Measurements from ENCODE around the gene SRGAP2C. TPM values are rescaled to one million over a fixed set of nuclear protein-coding genes. Genes with fewer than 3 reads are reported as not detected.
A peak's percentile ranks its signal among the peaks of the same experiment; 100 is the strongest.
"Not testable (repeated sequence)": the region's sequence is repeated elsewhere in the genome, so short reads cannot be mapped to it uniquely, and the experiment has no call there.

Gene SRGAP2C
- total RNA-seq, 2 experiments from 2014 or later, result 26.3 to 31.0 TPM

DNA sequence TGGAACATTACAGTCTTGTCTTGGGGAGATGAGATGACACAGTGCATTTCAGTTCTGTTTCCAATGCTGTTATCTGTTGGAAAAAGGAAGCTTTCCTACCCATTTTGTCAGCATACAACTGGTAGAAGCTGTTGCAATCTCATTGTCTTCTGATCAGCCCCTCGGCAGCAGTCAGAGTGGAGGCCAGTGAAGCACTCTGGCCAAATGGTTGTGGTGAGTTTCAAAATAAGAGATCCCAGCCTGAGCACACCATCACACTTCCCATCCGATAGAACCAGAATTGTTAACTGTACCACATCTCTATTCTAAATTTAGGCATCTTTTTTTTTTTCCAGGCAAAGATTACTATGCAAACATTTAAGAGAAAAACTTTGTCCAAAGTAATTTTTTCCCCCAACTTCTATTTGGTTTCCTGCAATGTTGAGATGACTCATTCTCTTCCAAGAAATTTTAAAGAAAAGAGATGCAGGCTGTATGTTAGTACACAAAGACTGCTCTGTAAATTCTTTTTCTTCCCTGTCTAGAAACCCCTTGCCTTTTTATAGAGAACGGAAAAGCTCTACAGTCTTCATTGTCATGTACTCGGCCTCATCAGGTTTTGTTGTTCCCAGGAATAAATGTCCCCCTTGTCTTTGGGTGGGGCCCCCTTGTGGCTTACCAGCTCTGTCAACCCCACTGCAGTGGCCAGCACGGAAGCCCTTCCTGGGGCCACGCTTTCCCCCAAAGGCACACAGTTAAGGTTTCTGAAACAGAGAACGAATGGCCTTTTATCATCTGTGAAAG, 176.9 kb downstream of the SRGAP2C start:
- peak overlapping the region; percentile 64 for H3K27ac Mint-ChIP-seq
- ATAC-seq (ENCODE audit: low read depth), result peak; percentile 63
- H3K36me3 Mint-ChIP-seq, H3K27me3 Mint-ChIP-seq, H3K4me1 Mint-ChIP-seq, DNase-seq, H3K4me3 Mint-ChIP-seq, H3K9me3 Mint-ChIP-seq, POLR2A ChIA-PET: not testable (repeated sequence)

DNA sequence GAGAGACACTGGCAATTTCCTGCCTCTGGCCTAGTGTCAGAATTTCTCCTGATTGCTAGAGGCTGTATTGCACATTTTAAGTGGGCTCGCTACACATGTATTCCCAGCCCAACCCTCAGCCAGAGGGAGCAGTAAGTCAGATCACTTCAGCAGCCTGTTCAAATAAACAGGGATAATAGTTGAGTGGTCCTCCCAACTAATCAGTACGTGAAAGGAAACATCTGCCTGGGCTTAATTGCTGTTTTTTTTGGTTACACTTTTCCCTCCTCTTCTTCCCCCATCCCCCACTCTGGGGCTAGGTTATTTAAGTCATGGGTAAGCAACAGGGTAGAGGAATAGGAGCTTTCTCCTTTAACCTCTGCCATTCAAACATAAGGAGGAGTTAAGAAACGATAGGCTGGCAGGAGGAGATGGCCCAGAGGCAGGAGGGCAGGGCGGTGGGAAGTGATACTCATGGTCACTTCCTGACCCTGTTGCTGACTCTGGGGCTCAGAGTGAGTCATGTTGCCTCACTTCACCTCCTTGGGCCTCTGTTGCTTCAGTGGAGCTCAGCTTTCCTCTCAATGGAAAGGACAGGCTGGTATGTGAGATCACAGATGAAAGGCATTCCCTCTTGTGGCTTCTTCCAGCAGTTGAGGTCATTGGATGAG, 177.6 kb downstream of the SRGAP2C start:
- ATAC-seq (ENCODE audit: low read depth) (peak; percentile 25), DNase-seq (peak; percentile 28)
- POLR2A ChIA-PET, H3K36me3 Mint-ChIP-seq, H3K4me1 Mint-ChIP-seq, H3K9me3 Mint-ChIP-seq, H3K27me3 Mint-ChIP-seq: not testable (repeated sequence)
- Mint-ChIP-seq H3K27ac (peak overlapping the region; percentile 76), H3K4me3 (peak overlapping the region; percentile 32)

DNA sequence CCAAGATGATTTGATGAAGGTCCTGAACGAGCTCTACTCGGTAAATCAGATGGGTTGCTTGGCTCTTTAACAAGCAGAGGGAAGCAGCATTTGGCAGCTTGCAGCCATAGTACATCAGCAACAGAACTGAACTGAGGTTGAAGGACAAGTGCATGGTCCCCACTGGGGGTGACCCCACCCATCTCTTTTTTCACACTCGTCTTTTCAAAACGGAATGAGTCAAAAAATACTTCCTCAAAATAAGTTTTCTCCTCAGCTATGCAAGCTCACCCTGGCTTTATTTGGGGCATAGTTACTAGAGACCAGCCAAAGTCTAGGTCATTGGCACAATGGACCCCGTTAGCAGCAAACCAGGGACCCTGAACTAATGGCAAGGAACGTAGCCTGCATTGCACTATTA, 180.5 kb downstream of the SRGAP2C start:
- DNase-seq; ATAC-seq (ENCODE audit: low read depth); H3K4me1 Mint-ChIP-seq; H3K4me3 Mint-ChIP-seq; H3K27me3 Mint-ChIP-seq; POLR2A ChIA-PET; H3K9me3 Mint-ChIP-seq; H3K36me3 Mint-ChIP-seq; H3K27ac Mint-ChIP-seq: not testable (repeated sequence)

DNA sequence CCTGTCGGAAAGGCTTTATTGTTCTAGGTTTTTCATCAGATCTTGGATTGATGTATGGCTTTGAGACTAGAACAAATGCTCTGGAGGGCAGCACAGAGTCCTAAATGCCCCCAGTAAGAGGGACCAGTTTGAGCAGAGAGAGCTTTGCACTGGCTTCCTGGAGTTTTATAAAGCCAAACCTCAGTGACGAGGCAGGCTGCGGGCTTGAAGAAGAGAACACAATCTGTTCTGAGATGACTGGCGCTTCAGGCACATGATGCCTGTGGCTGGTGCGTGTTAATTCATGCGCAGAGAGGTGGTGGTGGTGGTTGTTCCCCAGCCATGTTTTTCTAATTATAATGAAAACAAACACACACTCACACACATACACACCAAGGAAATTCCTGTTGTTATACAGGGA, 180.9 kb downstream of the SRGAP2C start:
- POLR2A ChIA-PET, H3K4me3 Mint-ChIP-seq, H3K9me3 Mint-ChIP-seq, H3K27ac Mint-ChIP-seq, H3K27me3 Mint-ChIP-seq, H3K36me3 Mint-ChIP-seq, H3K4me1 Mint-ChIP-seq: not testable (repeated sequence)
- DNase-seq (peak; percentile 61), ATAC-seq (ENCODE audit: low read depth) (peak; percentile 90)

DNA sequence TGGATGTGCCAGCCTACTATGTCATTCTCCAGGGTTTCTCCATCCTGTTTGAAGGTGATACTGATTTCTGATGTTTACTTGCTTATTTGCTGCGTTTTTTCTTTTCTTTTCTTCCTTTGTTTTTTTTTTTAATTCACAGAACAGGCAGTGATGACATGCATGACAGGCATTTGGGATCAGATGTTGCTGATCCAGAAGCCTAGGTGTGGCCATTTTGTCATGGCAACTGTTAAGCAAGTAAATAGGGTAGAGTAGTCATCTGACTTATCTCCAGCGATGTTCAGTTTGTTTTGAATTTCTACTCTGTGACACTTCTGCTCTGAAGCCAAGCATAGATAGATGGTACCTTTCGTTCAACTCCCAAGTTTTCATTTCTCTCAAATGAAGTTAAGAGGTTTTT, 181.4 kb downstream of the SRGAP2C start:
- DNase-seq; H3K27me3 Mint-ChIP-seq; H3K36me3 Mint-ChIP-seq; H3K9me3 Mint-ChIP-seq; POLR2A ChIA-PET; H3K4me3 Mint-ChIP-seq; ATAC-seq (ENCODE audit: low read depth); H3K4me1 Mint-ChIP-seq; H3K27ac Mint-ChIP-seq: not testable (repeated sequence)

DNA sequence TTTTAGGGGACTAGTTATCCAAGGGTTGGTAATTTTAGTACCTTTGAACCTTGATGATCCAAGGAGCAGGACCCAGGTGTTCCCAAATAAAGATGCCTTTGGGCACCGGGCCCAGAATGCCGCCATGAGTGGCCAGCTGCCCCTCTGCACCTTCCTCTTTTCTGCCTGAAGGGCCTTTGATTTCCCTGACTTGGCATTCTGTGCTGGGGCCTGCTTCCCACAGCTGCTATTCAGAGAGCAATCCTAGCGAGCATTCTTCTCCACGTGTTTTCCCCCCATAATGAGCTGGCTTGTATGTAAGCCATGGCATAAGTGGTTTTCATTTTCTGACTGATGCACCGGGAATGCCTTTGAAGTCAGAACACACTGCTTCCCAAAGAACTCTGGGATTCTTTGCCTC, 184.1 kb downstream of the SRGAP2C start:
- POLR2A ChIA-PET; H3K9me3 Mint-ChIP-seq; ATAC-seq (ENCODE audit: low read depth); H3K36me3 Mint-ChIP-seq; DNase-seq; H3K27me3 Mint-ChIP-seq; H3K27ac Mint-ChIP-seq; H3K4me1 Mint-ChIP-seq; H3K4me3 Mint-ChIP-seq: not testable (repeated sequence)

DNA sequence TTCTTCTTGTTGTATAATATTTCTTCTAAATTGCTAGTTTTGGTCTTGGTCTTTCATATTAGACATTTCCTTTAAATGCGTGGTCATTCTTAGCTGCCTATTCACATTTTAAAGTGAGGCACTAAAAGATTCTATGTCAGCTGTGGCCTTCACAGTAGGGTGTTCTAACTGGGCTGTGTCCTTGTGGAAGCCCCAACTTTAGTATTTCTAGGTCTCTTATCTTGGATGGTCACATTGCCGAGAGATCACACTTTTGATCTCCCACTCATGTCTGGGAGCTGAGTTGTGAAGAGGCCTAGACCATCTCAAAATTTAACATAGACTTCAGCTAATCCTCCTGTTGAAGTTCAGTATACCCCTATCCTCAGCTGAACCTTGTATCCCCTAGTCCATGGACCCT, 185.2 kb downstream of the SRGAP2C start:
- ATAC-seq (ENCODE audit: low read depth); H3K36me3 Mint-ChIP-seq; H3K9me3 Mint-ChIP-seq; DNase-seq; H3K27me3 Mint-ChIP-seq; H3K4me3 Mint-ChIP-seq; H3K27ac Mint-ChIP-seq; H3K4me1 Mint-ChIP-seq; POLR2A ChIA-PET: not testable (repeated sequence)

DNA sequence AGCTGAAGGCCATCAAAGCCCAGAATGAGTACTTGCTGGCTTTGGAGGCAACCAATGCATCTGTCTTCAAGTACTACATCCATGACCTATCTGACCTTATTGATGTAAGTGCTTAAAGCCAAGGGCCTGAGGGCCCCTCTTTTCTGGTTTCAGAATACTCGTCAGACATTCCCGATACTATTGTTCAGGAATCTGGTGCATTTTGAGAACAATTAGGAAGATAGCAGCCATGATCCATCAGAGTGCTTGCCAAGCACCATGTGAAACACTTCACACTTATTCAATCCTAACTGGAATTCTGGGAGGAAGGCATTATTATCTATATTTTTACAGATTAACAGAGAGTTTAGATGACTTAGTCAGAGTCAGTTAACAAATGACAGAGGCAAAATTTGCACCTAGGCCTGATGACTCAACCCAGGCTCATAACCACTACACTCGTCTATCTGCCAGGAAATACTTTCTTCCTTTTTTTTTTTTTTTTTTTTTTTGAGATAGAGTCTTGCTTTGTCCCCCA, 190.1 kb downstream of the SRGAP2C start:
- H3K4me3 Mint-ChIP-seq; H3K4me1 Mint-ChIP-seq; POLR2A ChIA-PET; DNase-seq; ATAC-seq (ENCODE audit: low read depth); H3K9me3 Mint-ChIP-seq; H3K27me3 Mint-ChIP-seq; H3K36me3 Mint-ChIP-seq; H3K27ac Mint-ChIP-seq: not testable (repeated sequence)

DNA sequence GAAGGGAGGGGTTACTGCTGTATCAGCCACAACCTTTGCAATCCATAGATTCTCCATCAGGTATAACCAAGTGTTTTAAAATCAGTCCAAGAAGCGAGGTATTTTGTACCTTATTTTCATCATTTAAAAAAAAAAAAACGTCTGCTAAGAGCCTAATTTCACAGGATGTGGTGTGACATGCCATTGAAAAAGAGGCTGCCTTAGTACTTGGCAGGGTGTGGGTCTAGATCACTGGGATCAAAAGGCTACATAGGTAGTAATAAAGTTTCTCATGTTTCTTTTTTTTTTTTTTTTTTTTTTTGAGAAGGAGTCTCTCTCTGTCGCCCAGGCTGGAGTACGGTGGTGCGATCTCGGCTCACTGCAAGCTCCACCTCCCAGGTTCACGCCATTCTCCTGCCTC, 192.2 kb downstream of the SRGAP2C start:
- H3K27ac Mint-ChIP-seq, H3K4me3 Mint-ChIP-seq, DNase-seq, H3K4me1 Mint-ChIP-seq, H3K36me3 Mint-ChIP-seq, H3K27me3 Mint-ChIP-seq, H3K9me3 Mint-ChIP-seq, POLR2A ChIA-PET: not testable (repeated sequence)
- peak; percentile 70 for ATAC-seq (ENCODE audit: low read depth)

DNA sequence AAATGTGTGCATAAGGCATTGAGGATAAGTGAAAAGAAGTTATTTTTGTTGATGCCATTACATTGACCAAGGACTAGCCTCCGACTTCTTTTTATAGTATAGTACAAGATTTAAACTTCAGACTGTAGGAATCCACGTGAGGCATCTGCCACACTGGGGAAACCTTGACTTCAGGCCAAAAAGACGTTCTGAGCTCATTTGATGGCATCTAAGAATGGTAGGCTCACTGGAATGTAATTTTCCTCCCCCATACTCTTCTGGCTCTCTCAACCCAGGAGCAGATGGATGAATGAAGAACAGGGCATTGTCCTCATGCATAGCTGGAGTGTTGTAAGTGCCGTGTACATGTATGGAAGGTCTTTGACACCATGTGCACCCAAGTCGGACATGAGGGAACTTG, 194.0 kb downstream of the SRGAP2C start:
- H3K27ac Mint-ChIP-seq; H3K4me1 Mint-ChIP-seq; H3K36me3 Mint-ChIP-seq; POLR2A ChIA-PET; ATAC-seq (ENCODE audit: low read depth); H3K4me3 Mint-ChIP-seq; H3K9me3 Mint-ChIP-seq; DNase-seq; H3K27me3 Mint-ChIP-seq: not testable (repeated sequence)

DNA sequence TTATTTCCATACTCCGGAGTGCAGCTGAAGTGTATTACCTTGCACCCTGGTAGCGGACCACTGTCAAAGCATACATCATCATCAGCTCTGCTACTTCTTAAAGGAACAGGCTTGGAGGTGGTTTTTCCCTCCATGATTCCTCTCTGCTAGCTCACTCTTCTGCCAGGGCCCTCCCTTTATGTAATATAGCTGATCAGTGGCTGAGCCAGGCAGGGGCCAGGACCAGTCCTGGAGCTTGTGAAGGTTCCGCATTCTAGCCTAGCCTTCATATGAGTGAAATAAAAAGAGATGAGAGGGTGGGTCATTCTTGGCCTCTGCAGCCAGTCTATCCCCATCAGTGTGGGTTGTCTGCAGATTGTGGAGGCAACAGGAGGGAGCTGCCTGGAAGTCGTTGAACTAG, 200.0 kb downstream of the SRGAP2C start:
- H3K4me1 Mint-ChIP-seq; H3K27me3 Mint-ChIP-seq; H3K27ac Mint-ChIP-seq; ATAC-seq (ENCODE audit: low read depth); H3K36me3 Mint-ChIP-seq; POLR2A ChIA-PET; H3K4me3 Mint-ChIP-seq; DNase-seq; H3K9me3 Mint-ChIP-seq: not testable (repeated sequence)

DNA sequence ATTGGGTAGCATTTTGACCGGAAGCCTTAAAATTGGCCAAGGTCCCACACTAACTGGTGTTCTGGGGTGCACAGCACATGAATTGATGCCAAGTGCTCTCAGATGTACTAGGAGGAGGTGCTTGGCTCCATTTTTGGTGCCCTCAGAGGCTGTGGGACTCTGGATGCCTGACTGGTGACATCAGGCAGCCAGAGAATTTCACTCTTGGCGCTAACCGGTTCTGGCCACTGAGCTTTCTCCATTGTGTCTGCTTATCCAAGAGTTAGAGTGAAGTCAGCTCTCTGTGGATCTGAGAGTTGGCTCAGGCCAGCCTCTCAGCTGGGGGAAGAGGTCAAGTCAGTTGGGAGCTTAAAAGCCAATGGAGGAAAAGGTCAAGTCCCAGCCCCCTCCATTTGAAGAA, 200.4 kb downstream of the SRGAP2C start:
- H3K27ac Mint-ChIP-seq; H3K36me3 Mint-ChIP-seq; POLR2A ChIA-PET; H3K4me1 Mint-ChIP-seq; H3K4me3 Mint-ChIP-seq; H3K9me3 Mint-ChIP-seq; H3K27me3 Mint-ChIP-seq; ATAC-seq (ENCODE audit: low read depth); DNase-seq: not testable (repeated sequence)

DNA sequence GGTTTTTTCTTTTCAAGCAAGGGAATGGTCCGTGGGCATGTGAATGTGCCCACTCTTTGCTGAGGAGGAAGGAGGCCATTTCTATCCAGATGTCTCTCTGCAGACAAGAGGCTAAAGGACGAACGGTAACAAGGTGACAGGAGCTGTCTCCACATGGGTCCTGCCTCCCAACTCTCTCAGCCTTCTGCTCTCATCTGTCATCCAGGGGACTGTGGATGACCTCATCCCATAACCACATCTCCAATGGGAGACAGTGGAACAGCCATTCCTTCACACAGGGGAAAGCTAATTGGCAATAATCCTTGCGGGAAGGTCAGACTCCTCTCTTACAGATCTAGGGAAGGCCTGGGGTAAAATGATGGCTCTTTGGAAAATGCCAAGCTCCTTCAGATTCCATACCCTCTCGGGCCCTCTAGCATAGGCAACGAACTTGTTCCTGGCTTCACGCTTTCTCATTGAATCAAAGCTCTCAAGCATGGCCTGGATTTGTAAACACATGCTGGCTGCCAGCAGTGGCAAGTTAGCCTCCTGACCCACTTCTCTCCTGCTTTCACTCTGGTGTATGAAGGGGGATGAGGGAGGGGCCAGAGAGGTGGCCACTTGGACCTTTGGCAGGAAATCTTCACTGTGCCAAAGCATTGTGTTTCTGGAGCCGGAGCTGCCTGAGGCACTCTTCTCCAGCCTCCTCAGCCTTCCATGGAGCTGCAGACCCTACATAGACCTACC, 201.0 kb downstream of the SRGAP2C start:
- H3K27ac Mint-ChIP-seq; DNase-seq; H3K4me3 Mint-ChIP-seq; H3K36me3 Mint-ChIP-seq; H3K9me3 Mint-ChIP-seq; ATAC-seq (ENCODE audit: low read depth); H3K4me1 Mint-ChIP-seq; POLR2A ChIA-PET; H3K27me3 Mint-ChIP-seq: not testable (repeated sequence)

Data from activated naive CD8-positive, alpha-beta T cell treated with anti-CD3 and anti-CD28 coated beads, Interleukin-2, amount 10 ng/mL, durations not matched to agents 7 days and 5 days (primary cell).